ENCODE data around the gene HCAR1.
"Not testable (repeated sequence)": the region's sequence is repeated elsewhere in the genome, so short reads cannot be mapped to it uniquely, and the experiment has no call there.

Gene HCAR1

GRCh38 chr12:122716658-122717057, 14.0 kb downstream of the HCAR1 start, which contains the start of gene HCAR3:
Gene HCAR3, minus strand, starts transcription at chr12:122716811. Its CDS starts 74 bp downstream, at chr12:122716737.
- not testable (repeated sequence) for DNase-seq

- not testable (repeated sequence) for DNase-seq
Observed at GRCh38 chr12:122715211-122715610, 15.4 kb downstream of the HCAR1 start.

DNA sequence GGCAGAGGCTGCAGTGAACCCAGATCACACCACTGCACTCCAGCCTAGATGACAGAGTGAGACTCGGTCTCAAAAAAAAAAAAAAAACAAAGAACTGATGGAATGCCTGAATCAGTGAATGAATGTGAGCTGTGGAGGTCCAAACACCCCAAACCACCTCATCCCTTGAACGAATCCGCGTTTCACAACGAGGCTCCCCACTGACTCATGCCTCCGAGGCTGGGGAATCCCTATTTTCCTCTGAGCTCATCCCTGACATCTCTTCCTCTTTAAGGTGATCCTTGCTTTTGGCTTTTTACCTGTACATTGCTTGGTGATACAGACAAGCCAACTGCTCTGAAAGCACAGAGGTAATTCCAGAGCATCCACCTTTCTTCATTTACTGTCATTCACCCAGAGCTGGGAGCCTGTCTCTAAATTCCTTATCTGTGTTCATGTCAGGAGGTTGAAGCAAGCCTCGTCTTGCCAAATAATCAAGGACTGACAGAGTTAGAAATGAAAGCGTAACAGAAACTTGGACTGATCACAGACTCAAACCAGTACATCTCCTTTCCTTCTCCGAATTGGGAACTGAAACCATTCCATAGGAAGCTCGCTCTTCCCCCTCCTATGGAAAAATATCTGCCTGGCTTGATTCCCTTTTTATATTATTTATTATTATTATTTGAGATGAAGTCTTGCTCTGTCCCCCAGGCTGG, 17.0 kb downstream of the HCAR1 start:
- not testable (repeated sequence) for DNase-seq

DNA sequence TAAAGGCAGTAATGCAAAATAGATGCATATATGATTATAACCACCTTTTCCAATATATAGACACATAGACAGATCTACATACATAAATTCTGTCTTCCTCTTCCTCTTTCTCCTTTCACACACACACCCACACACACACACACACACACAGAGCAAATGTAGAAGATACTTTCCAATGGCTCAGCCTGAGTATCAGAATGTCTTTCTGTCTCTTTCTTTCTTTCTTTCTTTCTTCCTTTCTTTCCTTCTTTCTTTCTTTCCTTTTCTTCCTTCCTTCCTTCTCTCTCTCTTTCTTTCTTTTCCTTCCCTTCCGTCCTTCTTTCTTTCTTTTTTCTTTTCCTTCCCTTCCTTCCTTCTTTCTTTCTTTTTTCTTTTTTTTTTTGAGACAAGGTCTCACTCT, 19.4 kb downstream of the HCAR1 start:
- DNase-seq = not testable (repeated sequence)

GRCh38 chr12:122710341-122710740, 20.3 kb downstream of the HCAR1 start:
- DNase-seq = not testable (repeated sequence)

DNA sequence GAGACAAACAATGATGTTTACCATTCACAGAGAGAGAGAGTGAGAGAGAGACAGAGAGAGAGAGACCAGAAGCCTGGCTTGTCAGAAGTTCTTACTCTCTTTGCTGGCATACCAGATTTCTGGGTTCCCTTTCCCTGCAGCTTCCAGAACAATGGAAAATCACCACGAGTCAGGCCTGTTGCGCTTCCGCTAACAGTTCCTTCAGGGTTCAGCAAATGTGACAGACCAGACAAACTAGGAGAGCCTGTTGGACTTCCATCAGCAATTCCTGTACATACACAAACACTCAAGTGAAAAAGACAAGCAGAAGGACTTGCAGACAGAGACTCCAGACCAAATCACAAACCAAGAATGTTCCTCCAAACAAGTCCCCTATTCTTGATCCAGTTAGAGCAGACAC, 21.4 kb downstream of the HCAR1 start:
- DNase-seq = not testable (repeated sequence)

DNA sequence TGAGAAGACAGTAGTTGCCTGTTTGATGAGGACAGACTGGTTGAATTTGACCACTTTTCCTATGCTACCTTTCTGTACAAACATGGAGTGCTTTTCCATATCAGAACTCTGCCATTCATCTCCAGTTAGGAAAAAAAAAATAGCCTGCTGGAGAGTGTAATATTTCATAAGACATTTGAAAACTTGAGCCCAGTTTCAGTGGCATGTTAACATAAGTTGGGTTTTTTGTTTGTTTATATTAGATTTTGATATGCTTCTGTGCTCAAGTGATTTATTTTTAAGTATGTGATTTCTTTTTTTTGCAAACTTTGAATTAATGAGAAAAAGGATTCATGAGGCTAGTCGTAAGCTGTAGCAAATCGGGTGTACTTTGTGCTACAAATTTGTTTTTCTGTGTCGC, 26.8 kb downstream of the HCAR1 start:
- not testable (repeated sequence) for DNase-seq

DNA sequence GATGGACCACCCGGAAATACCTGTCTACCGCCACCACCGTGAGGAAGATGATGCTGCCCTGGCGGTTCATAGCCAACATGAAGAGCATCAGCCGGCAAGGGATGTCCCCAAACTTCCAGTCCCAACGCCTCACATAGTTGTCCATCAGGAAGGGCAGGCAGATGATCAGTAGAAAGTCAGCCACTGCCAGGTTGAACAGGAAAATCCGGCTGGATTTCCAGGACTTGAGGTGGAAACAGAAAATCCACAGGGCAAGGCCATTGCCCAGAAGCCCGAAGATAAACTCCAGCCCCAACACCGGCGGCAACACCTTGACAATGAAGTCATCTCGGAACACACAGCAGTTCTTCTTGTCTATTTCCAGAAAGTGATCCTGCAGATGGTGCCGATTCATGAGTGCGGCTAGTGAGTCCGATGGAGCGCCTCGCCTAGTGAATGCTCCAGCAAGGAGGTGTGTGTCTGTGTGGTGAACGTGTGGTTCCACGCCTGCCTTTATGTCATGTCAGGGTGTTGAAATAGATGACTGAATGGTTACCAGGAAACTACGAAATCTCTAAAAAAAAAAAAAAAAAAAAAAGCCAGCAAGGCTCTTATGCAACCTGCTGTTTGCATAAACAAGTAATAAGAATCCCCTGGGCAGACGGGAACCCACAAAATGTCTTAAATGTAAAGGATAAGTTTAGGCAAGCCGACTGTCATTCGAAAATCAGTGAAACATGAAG, 27.6 kb downstream of the HCAR1 start, which contains the start of gene HCAR2:
HCAR2 (minus strand) TSS at position 468 of the 722 bp plus-strand sequence; CDS start at position 394, 74 bp downstream.
- not testable (repeated sequence) for DNase-seq

- DNase-seq = not testable (repeated sequence)
Observed at GRCh38 chr12:122701481-122701880, 29.2 kb downstream of the HCAR1 start.

DNA sequence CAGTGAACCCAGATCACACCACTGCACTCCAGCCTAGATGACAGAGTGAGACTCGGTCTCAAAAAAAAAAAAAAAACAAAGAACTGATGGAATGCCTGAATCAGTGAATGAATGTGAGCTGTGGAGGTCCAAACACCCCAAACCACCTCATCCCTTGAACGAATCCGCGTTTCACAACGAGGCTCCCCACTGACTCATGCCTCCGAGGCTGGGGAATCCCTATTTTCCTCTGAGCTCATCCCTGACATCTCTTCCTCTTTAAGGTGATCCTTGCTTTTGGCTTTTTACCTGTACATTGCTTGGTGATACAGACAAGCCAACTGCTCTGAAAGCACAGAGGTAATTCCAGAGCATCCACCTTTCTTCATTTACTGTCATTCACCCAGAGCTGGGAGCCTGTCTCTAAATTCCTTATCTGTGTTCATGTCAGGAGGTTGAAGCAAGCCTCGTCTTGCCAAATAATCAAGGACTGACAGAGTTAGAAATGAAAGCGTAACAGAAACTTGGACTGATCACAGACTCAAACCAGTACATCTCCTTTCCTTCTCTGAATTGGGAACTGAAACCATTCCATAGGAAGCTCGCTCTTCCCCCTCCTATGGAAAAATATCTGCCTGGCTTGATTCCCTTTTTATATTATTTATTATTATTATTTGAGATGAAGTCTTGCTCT, 30.5 kb downstream of the HCAR1 start:
- not testable (repeated sequence) for DNase-seq

- DNase-seq = not testable (repeated sequence)
Observed at GRCh38 chr12:122696922-122697321, 33.7 kb downstream of the HCAR1 start.

- no peak for DNase-seq
Observed at GRCh38 chr12:122691566-122691965, 39.1 kb downstream of the HCAR1 start.

GRCh38 chr12:122688291-122688690, 42.4 kb downstream of the HCAR1 start:
- DNase-seq = peak; percentile 58

- peak; percentile 64 for DNase-seq
Observed at GRCh38 chr12:122687086-122687485, 43.6 kb downstream of the HCAR1 start.

- no peak for DNase-seq
Observed at GRCh38 chr12:122686538-122686937, 44.1 kb downstream of the HCAR1 start.

GRCh38 chr12:122684297-122684813, 46.3 kb downstream of the HCAR1 start:
- DNase-seq = no peak

GRCh38 chr12:122681814-122682213, 48.8 kb downstream of the HCAR1 start:
- no peak for DNase-seq

DNA sequence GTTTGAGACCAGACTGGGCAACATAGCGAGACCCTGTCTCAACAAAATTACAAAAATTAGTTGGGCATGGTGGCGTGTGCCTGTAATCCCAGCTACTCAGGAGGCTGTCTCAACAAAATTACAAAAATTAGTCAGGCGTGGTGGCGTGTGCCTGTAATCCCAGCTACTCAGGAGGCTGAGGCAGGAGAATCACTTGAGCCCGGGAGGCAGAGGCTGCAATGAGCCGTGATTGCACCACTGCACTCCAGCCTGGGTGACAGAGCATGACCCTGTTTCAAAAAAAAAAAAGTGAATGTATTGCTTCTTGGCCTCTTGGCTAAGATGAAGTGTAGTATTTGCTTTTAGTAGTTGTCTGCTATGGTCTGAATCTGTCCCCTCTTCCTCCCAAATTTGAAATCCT, 49.7 kb downstream of the HCAR1 start:
- not testable (repeated sequence) for DNase-seq

DNA sequence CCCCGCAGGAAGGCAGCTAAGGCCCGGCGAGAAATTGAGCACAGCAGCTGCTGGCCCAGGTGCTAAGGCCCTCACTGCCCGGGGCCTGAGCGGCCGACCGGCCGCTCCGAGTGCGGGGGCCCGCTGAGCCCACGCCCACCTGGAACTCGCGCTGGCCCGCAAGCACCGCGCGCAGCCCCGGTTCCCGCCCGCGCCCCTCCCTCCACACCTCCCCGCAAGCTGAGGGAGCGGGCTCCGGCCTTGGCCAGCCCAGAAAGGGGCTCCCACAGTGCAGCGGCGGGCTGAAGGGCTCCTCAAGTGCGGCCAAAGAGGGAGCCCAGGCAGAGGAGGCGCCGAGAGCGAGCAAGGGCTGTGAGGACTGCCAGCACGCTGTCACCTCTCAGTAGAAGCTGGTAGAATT, 53.9 kb downstream of the HCAR1 start:
- not testable (repeated sequence) for DNase-seq

Data from DMS153 (cell line).